Measurements from ENCODE around the gene NPAT.

NPAT gene

GRCh38 chr11:108222574-108223347 lies at the start of gene NPAT, which contains the start of gene ATM:
Gene NPAT, minus strand, starts transcription at chr11:108222638. Its CDS starts 102 bp downstream, at chr11:108222536.
Gene ATM, plus strand, starts transcription at chr11:108223067. Its CDS starts 4,558 bp downstream, at chr11:108227625.
- Mint-ChIP-seq H3K27me3 (no peaks in the 10 kb centered on the region), H3K4me1 (peaks cover 55% of the 10 kb centered on the region), H3K27ac (ENCODE audit: low read depth) (no peak within 1 kb of the TSS), H3K9me3 (no peaks in the 10 kb centered on the region), H3K36me3 (ENCODE audit: insufficient read depth) (peaks cover 32% of the 10 kb centered on the region), H3K4me3 (no peak within 1 kb of the TSS)
- DNase-seq (ENCODE audit: low spot score in 2 of 2), result peak; percentile 96 to 98
- peak; percentile 77 for ATAC-seq (replicated peaks; ENCODE audit: extremely low read depth, poor library complexity, severe bottlenecking)

DNA sequence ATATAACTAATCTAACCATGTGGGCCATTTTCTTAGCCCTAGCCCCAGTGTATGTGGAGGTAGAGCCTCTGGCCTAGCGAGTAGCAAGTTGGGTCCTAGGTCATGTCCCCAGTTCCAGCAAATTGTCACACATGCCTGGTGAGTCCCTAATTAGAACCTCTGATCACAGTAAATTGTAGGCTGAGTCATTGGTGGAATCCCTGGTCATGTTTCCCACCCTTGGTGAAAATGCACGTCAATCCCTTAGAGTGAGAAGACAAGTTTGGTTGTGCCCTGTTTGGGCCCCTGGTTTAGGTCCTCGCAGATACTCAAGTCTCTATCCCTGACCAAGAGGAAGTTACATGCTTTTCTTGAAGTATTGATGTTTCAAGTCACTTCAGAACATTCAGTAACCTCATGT lies 47.1 kb upstream of the NPAT start:
- H3K27me3 Mint-ChIP-seq, result no peaks in the 10 kb centered on the region
- peak overlapping the region; percentile 57 for H3K27ac Mint-ChIP-seq (ENCODE audit: low read depth)
- ATAC-seq (replicated peaks; ENCODE audit: extremely low read depth, poor library complexity, severe bottlenecking), result no peak
- peaks cover 24% of the 10 kb centered on the region for H3K4me1 Mint-ChIP-seq
- peaks cover 60% of the 10 kb centered on the region for H3K36me3 Mint-ChIP-seq (ENCODE audit: insufficient read depth)
- DNase-seq (ENCODE audit: low spot score in 2 of 2), result no peak
- peaks cover 7% of the 10 kb centered on the region for H3K9me3 Mint-ChIP-seq
- H3K4me3 Mint-ChIP-seq, result no peak overlapping the region

GRCh38 chr11:108253176-108253575 lies 30.7 kb upstream of the NPAT start:
- peak overlapping the region; percentile 78 for H3K27ac Mint-ChIP-seq (ENCODE audit: low read depth)
- ATAC-seq (replicated peaks; ENCODE audit: extremely low read depth, poor library complexity, severe bottlenecking) (no peak), DNase-seq (ENCODE audit: low spot score in 2 of 2) (no peak)
- peaks cover 17% of the 10 kb centered on the region for H3K4me1 Mint-ChIP-seq
- peaks cover 78% of the 10 kb centered on the region for H3K36me3 Mint-ChIP-seq (ENCODE audit: insufficient read depth)
- H3K4me3 Mint-ChIP-seq, result no peak overlapping the region
- no peaks in the 10 kb centered on the region for H3K9me3 Mint-ChIP-seq
- no peaks in the 10 kb centered on the region for H3K27me3 Mint-ChIP-seq

GRCh38 chr11:108246885-108247284 lies 24.4 kb upstream of the NPAT start:
- Mint-ChIP-seq H3K9me3 (no peaks in the 10 kb centered on the region), H3K4me1 (peaks cover 35% of the 10 kb centered on the region), H3K27me3 (no peaks in the 10 kb centered on the region), H3K36me3 (ENCODE audit: insufficient read depth) (peaks cover 64% of the 10 kb centered on the region), H3K4me3 (no peak overlapping the region), H3K27ac (ENCODE audit: low read depth) (peak overlapping the region; percentile 85)
- ATAC-seq (replicated peaks; ENCODE audit: extremely low read depth, poor library complexity, severe bottlenecking), result no peak
- DNase-seq (ENCODE audit: low spot score in 2 of 2), result no peak

DNA sequence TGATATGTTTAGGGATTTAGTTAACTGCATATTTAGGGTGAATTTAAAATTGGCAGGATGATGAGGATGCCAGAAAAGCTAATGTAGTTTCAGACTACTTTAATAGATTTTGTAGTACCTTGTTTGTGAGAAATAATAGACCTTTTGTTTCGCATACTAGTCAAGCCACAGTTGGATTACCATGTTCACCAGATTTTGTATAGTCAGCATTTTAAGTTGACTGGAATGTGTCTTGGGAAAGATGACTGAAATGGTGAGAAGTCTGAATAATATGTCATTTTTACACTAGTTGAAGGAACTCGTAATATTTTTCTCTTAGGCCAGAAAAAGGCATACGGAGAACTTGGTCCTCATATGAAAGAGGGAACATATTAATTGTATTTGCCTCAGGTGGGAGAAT lies 23.9 kb upstream of the NPAT start:
- Mint-ChIP-seq H3K4me1 (peaks cover 40% of the 10 kb centered on the region), H3K4me3 (no peak overlapping the region), H3K27ac (ENCODE audit: low read depth) (peak overlapping the region; percentile 85), H3K9me3 (no peaks in the 10 kb centered on the region), H3K27me3 (no peaks in the 10 kb centered on the region), H3K36me3 (ENCODE audit: insufficient read depth) (peaks cover 59% of the 10 kb centered on the region)
- no peak for DNase-seq (ENCODE audit: low spot score in 2 of 2)
- no peak for ATAC-seq (replicated peaks; ENCODE audit: extremely low read depth, poor library complexity, severe bottlenecking)

DNA sequence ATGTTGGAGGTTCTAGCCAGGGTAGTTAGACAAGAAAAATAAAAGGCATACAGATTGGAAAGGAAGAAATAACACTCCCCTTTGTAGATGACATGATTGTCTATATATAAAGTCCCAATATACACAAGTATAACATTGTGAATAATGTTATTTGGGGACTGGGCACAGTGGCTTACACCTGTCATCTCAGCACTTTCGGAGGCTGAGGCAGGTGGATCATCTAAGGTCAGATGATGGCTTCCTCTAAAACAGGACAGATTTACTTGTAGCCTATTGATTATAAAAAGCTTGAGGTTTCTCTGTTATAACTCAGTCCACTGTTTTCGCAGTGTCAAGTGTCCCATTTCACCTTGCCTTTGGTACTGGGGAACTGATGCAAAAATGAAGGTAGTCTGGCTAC lies 20.0 kb upstream of the NPAT start:
- ATAC-seq (replicated peaks; ENCODE audit: extremely low read depth, poor library complexity, severe bottlenecking) (no peak), DNase-seq (ENCODE audit: low spot score in 2 of 2) (no peak)
- Mint-ChIP-seq H3K27me3 (no peaks in the 10 kb centered on the region), H3K36me3 (ENCODE audit: insufficient read depth) (peaks cover 44% of the 10 kb centered on the region), H3K9me3 (no peaks in the 10 kb centered on the region), H3K4me1 (peaks cover 59% of the 10 kb centered on the region), H3K27ac (ENCODE audit: low read depth) (peak overlapping the region; percentile 96), H3K4me3 (no peak overlapping the region)

DNA sequence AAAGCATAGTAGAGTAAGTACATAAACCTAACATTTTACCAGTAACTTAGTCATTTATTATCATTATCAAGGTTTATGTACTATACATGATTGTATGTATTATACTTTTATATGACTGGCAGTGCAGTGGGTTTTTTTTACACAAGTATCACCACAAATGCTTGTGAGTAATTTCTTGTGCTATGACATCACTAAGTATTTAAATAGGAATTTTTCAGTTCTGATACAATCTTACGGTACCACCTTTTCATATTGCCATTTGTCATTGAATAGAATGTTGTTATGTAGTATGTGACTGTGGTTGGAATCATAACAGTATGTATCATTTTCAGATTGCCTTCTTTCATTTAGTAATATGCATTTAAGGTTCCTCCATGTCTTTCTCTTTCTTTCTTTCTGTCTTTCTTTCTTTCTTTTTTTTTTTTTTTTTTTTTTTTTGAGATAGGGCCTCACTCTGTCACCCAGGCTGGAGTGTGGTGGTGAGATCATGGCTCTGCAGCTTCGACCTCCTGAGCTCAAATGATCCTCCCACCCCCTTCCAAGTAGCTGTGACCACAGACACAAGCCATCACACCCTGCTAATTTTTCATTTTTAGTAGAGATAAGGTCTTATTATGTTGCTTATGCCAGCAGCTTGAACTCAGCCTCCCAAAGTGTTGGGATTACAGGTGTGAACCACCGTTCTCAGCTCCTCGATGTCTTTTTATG lies 19.0 kb upstream of the NPAT start:
- peak; percentile 34 for ATAC-seq (replicated peaks; ENCODE audit: extremely low read depth, poor library complexity, severe bottlenecking)
- H3K27me3 Mint-ChIP-seq, result no peaks in the 10 kb centered on the region
- no peaks in the 10 kb centered on the region for H3K9me3 Mint-ChIP-seq
- peak overlapping the region; percentile 96 for H3K27ac Mint-ChIP-seq (ENCODE audit: low read depth)
- H3K36me3 Mint-ChIP-seq (ENCODE audit: insufficient read depth), result peaks cover 47% of the 10 kb centered on the region
- DNase-seq (ENCODE audit: low spot score in 2 of 2), result no peak
- peak overlapping the region; percentile 12 for H3K4me3 Mint-ChIP-seq
- peaks cover 59% of the 10 kb centered on the region for H3K4me1 Mint-ChIP-seq

- H3K27ac Mint-ChIP-seq (ENCODE audit: low read depth), result peak overlapping the region; percentile 74
- peaks cover 41% of the 10 kb centered on the region for H3K36me3 Mint-ChIP-seq (ENCODE audit: insufficient read depth)
- no peak for ATAC-seq (replicated peaks; ENCODE audit: extremely low read depth, poor library complexity, severe bottlenecking)
- H3K9me3 Mint-ChIP-seq, result no peaks in the 10 kb centered on the region
- peak in 1 of 2 donors; percentile 36 for DNase-seq (ENCODE audit: low spot score in 2 of 2)
- peaks cover 55% of the 10 kb centered on the region for H3K4me1 Mint-ChIP-seq
- H3K27me3 Mint-ChIP-seq, result no peaks in the 10 kb centered on the region
- H3K4me3 Mint-ChIP-seq, result peak overlapping the region; percentile 73
Observed at GRCh38 chr11:108239076-108239475, 16.6 kb upstream of the NPAT start.

DNA sequence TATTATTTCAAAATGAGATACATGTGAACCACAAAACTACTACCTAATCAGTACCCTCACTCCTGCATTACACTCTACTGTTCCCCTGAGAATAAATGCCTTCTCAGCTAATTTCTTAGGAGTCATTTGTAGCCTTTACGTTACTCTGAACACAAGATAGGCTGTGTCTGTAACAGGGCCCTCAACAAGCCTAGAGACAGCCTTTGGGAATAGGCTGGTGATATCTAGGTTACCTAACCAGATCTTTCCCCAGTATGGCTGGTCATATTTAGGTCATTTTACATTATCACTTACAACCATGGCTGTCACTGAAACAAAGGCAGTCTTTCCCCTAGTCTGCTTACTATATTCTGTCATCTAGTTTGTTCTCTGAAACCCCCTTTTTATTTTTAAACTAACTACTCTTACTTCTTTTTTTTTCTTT lies 14.6 kb upstream of the NPAT start:
- Mint-ChIP-seq H3K9me3 (no peaks in the 10 kb centered on the region), H3K36me3 (ENCODE audit: insufficient read depth) (peaks cover 46% of the 10 kb centered on the region), H3K27me3 (no peaks in the 10 kb centered on the region), H3K4me3 (peak overlapping the region; percentile 62), H3K27ac (ENCODE audit: low read depth) (peak overlapping the region; percentile 99), H3K4me1 (peaks cover 65% of the 10 kb centered on the region)
- no peak for DNase-seq (ENCODE audit: low spot score in 2 of 2)
- ATAC-seq (replicated peaks; ENCODE audit: extremely low read depth, poor library complexity, severe bottlenecking), result peak; percentile 34

- Mint-ChIP-seq H3K4me1 (peaks cover 58% of the 10 kb centered on the region), H3K4me3 (peak overlapping the region; percentile 62), H3K27me3 (no peaks in the 10 kb centered on the region), H3K36me3 (ENCODE audit: insufficient read depth) (peaks cover 58% of the 10 kb centered on the region), H3K9me3 (no peaks in the 10 kb centered on the region), H3K27ac (ENCODE audit: low read depth) (peak overlapping the region; percentile 99)
- DNase-seq (ENCODE audit: low spot score in 2 of 2) (no peak), ATAC-seq (replicated peaks; ENCODE audit: extremely low read depth, poor library complexity, severe bottlenecking) (no peak)
Observed at GRCh38 chr11:108235633-108236032, 13.2 kb upstream of the NPAT start.

DNA sequence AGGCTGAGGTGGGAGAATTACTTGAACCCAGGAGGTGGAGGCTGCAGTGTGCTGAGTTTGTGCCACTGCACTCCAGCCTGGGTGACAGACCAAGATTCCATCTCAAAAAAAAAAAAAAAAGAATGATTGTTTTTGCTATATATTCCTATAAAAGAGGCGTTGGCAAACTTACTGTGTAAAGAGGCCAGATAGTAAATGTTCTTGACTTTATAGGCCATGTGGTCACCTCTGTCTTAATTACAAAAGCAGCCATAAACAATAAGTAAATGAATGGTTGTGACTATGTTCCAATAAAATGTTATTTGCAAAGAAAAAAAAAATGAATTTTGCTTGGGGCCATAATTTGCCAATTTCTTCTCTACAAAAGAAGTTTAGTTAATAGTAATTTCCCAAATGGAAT lies 12.8 kb upstream of the NPAT start:
- H3K36me3 Mint-ChIP-seq (ENCODE audit: insufficient read depth), result peaks cover 59% of the 10 kb centered on the region
- peak overlapping the region; percentile 99 for H3K27ac Mint-ChIP-seq (ENCODE audit: low read depth)

DNA sequence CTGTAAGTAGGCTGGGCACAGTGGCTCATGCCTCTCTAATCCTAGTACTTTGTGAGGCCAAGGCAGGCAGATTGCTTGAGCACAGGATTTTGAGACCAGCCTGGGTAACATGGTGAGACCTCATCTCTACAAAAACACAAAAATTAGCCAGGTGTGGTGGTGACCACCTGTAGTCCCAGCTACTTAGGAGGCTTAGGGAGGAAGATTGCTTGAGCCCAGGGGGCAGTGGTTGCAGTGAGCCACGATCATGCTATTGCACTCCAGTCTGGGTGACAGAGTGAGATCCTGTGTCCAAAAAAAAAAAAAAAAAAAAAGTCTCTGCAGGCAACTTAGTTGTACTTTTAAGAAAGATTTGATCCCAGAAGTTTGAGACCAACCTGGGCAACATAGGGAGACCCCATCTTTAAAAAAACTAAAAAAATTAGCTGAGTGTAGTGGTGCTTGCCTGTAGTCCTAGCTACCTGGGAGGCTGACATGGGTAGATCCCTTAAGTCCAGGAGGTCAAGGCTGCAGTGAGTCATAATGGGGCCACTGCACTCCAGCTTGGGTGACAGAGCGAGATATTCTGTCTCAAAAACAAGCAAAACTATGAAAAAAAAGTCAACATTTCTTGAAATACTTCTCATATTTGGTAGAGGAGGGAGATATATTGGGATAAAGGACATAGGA lies 11.0 kb upstream of the NPAT start:
- H3K9me3 Mint-ChIP-seq, result no peaks in the 10 kb centered on the region
- no peak overlapping the region for H3K4me3 Mint-ChIP-seq
- peaks cover 62% of the 10 kb centered on the region for H3K36me3 Mint-ChIP-seq (ENCODE audit: insufficient read depth)
- H3K27ac Mint-ChIP-seq (ENCODE audit: low read depth), result no peak overlapping the region
- no peak for ATAC-seq (replicated peaks; ENCODE audit: extremely low read depth, poor library complexity, severe bottlenecking)
- DNase-seq (ENCODE audit: low spot score in 2 of 2), result no peak
- peaks cover 54% of the 10 kb centered on the region for H3K4me1 Mint-ChIP-seq
- H3K27me3 Mint-ChIP-seq, result no peaks in the 10 kb centered on the region

More for the DNA sequence above, 12.8 kb upstream of the NPAT start:
- Mint-ChIP-seq H3K4me3 (no peak overlapping the region), H3K27me3 (no peaks in the 10 kb centered on the region), H3K9me3 (no peaks in the 10 kb centered on the region), H3K4me1 (peaks cover 58% of the 10 kb centered on the region)
- ATAC-seq (replicated peaks; ENCODE audit: extremely low read depth, poor library complexity, severe bottlenecking) (no peak), DNase-seq (ENCODE audit: low spot score in 2 of 2) (no peak)
